Fibroblast of skin of abdomen (primary cell): ENCODE results near the gene CRCP.
"Not testable (repeated sequence)": the region's sequence is repeated elsewhere in the genome, so short reads cannot be mapped to it uniquely, and the experiment has no call there.

ENCODE experiments used
- DNase-seq: peaks from one replicate; pipeline ENCODE4 v3.0.0-alpha.2; 2013

The CRCP gene

GRCh38 chr7:66108410-66108809 is 6.2 kb upstream of the CRCP start:
- DNase-seq: not testable (repeated sequence)

GRCh38 chr7:66110856-66111255 is 3.8 kb upstream of the CRCP start:
- peak; percentile 98 for DNase-seq

DNA sequence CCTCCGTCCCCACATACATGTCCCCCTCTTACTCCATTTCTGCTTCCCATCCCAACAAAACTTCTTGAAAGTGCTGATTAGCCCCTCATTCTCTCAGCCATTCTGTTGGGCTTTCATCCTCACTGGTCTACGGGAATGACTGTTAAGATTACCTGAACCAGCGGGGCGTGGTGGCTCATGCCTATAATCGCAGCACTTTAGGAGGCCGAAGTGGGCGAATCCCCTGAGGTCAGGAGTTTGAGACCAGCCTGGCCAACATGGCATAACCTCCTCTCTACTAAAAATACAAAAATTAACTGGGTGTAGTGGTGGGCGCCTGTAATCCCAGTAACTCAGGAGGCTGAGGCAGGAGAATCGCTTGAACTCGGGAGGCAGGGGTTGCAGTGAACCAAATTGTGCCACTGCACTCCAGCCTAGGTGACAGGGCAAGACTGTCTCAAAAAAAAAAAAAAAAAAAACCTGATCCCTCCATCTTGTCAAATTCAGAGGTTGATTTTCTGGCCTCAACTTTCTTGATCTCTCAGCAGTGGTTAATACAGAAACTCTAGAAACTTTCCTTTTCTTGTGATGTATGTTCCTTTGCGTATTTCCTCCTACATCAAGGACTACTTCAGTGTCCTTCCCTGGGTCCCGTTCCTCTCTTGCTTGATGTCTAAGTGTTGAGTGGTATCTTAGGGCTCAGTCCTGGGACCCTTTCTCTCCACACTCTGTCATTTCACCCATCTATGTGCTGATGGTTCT is 2.2 kb downstream of the CRCP start:
- DNase-seq: not testable (repeated sequence)

GRCh38 chr7:66118603-66119002 is 4.0 kb downstream of the CRCP start:
- no peak for DNase-seq

GRCh38 chr7:66119245-66119850 is 4.7 kb downstream of the CRCP start:
- no peak for DNase-seq

DNA sequence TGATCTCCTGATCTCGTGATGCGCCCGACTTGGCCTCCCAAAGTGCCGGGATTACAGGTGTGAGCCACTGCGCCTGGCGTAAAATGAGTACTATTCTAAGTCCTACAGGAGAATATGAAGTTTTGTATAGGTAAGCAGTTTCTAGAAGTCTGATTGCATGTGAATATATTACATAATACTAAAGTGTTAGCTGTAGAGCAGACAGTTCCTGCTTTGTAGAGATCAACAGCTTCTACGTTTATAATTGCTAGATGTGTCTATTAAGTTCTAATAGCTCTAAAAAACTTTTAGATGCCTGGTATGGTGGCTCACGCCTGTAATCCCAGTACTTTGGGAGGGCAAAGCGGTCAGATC is 8.5 kb downstream of the CRCP start:
- no peak for DNase-seq

GRCh38 chr7:66124569-66124861 is 9.9 kb downstream of the CRCP start:
- DNase-seq: not testable (repeated sequence)

DNA sequence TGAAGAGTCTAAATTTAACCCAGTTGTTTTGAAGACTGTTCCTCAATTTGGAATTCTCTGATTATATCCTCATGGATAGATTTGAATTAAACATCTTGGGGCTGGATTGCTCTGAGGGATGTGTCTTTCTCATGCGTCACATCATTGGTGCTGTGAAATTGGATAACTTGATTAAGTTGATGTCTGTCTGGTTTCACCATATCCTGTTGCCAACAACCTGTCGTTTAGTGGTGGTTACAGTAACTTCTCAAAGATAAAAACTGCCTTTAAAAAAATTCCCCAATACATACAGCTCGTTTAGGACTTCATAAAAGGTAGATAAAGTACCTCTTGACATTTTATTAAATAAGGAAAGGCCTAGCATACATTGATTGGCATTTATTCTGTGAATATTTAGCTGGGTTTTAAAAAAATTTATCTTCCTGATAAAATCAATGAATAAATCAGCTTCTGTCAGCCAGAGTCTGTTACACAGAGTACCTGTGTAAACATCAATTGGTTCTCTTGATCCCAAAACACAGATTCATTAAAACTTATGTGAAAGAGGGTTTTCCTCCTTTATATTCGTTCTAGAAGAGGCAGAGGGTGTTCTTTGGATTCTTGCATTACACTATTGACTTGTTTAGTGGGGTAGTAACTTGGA is 10.5 kb downstream of the CRCP start:
- DNase-seq: peak; percentile 50

DNA sequence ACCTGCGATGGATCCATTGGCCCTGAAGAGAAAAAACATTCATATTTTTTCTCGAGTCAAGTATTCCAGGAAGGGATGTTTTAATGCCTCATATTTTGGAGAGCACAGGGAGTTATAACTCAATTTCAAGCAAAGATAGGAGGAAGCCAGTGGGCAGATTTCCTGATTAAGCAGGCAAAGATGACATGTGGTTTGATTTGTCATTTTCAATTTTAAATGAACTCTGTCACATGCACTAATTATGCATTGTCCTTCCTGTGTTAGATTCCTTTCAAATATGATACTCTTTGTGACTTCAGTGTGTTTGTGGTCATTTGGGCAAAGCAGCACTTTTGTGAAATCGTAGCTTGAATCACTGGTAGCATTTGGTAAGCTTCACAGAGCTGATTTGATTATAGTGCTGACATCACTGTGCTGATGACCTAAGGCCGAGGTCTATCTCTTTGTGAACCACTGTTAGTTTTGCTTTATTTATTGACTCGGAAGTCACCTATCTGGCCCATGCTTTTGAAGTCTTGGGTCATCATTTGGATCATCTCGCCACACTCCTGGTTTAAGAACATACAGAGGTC is 11.2 kb downstream of the CRCP start:
- DNase-seq: not testable (repeated sequence)

DNA sequence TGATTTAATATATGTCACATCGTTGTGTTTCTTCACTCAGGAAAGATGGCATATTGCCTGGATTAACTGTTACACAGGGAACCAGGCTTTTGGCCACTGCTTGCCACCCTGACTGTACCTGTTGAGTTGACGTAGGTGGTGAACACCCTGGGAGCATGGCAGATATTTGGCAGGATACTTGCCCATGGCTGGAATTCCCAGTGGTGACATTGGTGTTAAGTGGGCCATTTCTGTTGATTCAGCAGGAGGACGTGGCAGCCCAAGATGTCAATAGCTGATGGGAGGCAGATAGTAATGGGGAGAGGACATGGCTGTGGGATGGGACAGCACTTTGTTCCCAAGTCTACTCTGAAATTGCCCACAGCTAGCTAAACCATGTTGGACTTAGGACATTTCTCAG is 12.5 kb downstream of the CRCP start:
- not testable (repeated sequence) for DNase-seq

DNA sequence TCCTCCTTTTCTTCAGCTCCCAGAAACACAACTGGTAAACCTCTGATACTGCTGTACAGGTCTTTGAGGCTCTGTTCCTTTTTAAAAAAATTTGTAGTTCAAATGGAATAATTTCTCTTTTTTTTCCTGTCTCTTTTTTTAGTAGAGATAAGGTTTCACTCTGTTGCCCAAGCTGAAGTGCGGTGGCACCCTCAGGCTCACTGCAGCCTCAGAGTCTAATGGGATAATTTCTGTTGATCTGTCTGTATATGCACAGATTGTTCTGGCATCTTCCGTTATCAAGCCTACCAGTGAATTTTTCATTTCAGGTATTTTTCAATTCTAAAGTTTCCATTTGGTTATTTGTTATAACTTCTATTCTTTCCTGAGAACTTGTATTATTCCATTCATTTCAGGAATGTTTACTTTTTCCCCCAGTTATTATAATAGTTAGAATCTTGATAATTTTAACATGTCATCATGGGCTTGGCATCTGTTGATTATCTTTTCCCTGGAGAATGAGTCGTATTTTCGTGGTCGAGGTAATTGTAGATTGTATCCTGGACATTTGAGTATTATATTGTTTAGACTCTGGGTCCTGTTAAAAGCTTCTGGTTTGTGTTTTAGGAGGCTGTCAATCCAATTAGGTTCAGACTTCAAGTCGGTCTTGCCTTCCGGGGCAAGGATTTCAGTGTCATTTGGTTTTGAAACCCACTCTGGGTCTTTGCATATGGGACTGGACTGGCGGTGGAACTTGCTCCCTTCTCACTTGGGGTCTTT is 24.5 kb downstream of the CRCP start:
- peak; percentile 41 for DNase-seq

- peak; percentile 79 for DNase-seq
Observed at GRCh38 chr7:66140924-66141323, 26.3 kb downstream of the CRCP start.

GRCh38 chr7:66142334-66142733 is 27.7 kb downstream of the CRCP start:
- DNase-seq: no peak

- DNase-seq: no peak
Observed at GRCh38 chr7:66142996-66143395, 28.3 kb downstream of the CRCP start.

DNA sequence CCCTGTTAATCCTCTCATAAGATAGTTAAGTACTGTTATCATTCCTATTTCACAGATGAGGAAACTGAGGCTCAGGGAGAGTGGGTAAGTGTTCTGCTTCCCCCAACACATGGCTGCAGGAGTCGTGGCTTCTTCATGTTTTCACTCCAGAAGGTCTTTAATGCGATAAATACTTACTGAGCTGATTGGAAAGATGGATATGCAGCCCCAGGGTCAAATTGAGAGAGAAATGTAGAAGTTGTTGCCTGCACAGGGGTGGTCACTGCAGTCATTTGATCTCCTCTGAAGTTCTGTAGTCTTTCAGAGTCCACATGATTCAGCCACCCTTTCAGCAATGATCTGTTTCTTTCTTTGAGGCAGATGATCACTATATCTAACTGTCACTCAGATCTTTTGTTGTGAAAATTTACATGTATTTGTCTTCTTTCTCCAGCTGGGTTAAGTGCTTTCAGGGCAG is 29.3 kb downstream of the CRCP start:
- no peak for DNase-seq

- DNase-seq: peak; percentile 47
Observed at GRCh38 chr7:66145400-66146104, 30.9 kb downstream of the CRCP start.

DNA sequence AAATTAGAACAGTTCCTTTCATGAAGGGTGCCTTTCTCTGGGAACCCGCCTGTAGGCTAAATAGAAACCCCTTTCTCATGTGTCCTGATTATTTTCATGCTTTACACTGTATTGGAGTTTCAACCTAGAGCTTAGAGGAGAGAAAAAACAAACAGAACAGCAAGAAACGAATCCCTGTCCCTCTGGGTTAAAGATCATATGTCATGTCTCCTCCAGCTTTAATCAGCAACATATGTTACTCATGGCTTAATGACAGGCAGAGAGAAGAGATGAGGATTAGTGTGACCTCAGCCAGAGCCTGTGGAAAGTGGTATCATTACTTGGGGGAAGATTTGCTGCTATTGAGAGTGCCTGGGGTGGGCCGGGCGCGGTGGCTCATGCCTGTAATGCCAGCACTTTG is 32.1 kb downstream of the CRCP start:
- peak; percentile 67 for DNase-seq

- not testable (repeated sequence) for DNase-seq
Observed at GRCh38 chr7:66147657-66148056, 33.0 kb downstream of the CRCP start.

DNA sequence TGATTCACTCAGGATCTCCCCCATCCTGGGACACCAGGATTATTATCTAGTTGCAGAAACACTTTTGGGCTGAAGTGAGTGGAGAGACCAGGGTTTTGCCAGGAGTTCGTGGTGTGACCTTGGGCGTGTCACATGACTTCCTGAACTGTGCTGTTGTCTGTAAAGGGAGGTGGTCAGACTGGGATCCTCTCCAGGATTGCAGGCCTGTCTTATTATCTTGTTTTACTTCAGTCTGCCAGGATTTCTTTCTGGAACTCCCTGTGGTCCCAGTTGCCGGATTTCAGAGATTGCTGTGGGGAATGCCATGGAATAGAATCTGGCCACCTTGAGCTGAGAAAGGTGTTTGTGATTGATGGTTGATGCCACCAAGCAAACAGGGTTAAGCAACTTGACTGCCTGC is 35.8 kb downstream of the CRCP start:
- DNase-seq: peak; percentile 62

DNA sequence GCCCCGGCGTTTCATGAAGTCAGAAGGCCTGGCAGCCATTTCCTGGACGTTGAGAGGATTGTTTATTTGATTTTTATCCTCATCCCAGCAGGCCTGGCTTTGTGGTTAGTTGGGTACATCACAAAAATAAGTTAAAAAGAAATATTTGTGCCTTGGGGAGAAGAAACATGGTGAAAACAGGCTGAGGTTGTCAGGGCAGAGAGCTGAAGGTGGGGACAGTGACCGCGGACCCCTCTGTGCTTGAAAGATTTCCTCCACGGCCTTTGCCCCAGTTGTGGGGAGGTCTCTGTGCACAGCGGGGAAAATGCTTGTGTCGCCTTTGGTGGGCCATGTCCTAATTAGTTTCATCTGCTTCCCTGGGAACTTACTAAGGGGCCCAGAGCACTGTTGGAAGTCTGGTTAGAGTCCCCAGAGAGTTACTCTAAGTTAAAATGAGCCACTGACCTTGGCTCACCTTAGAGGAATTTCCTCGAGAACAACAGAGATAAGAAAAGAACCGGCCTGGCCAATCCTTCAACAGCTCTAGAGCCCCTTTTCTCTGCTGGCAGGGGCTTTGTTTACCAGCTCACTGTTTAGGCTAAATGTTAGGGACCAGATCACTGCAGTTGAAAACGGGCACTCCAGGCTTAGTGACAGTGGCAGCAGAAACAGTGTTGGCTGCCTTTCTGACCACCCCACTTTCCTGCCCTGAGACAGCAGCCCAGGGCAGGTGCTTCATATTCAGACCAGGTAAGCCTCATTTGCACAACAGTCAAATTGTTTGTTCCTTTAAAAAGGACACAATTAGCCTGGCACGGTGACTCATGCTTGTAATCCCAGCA is 37.9 kb downstream of the CRCP start:
- peak; percentile 49 for DNase-seq

- no peak for DNase-seq
Observed at GRCh38 chr7:66153691-66154090, 39.0 kb downstream of the CRCP start.
